Measurements from ENCODE around the gene DCUN1D3. TPM values are rescaled to one million over a fixed set of nuclear protein-coding genes. Genes with fewer than 3 reads are reported as not detected.

Gene DCUN1D3
- total RNA-seq, 1 donor = 30.2 TPM

DNA sequence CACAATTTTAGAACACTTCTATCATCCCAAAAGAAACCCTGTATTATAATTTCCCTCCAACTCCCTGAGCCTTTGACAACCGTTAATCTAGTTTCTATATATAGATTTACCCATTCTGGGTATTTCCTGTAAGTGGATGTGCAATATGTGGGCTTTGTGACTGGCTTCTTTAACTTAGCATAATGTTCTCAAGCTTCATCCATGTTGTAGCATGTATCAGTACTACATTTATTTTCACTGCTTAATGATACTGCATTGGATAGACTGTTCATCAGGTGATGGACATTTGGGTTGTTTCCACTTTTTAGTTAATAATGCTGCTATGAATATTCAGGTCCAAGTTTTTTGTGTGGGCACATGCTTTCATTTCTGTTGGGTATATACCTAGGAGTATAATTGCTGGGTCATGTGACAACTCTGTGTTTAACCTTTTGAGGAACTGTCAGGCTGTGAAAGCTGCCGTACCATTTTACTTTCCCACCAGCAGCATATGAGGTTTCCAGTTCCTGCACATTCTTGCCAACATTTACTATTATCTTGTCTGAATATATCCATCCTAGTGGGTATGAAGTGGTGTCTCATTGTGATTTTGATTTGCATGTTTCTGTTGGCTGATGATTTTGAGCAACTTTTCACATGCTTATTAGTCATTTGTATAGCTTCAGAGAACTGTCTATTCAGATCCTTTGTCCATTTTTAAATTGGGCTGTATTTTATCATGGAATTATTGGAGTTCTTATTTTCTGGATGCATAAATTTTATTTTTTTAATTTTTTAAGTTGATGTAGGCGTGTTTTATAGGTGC lies 77.4 kb downstream of the DCUN1D3 start:
- TF ChIP-seq, protein P1, sequence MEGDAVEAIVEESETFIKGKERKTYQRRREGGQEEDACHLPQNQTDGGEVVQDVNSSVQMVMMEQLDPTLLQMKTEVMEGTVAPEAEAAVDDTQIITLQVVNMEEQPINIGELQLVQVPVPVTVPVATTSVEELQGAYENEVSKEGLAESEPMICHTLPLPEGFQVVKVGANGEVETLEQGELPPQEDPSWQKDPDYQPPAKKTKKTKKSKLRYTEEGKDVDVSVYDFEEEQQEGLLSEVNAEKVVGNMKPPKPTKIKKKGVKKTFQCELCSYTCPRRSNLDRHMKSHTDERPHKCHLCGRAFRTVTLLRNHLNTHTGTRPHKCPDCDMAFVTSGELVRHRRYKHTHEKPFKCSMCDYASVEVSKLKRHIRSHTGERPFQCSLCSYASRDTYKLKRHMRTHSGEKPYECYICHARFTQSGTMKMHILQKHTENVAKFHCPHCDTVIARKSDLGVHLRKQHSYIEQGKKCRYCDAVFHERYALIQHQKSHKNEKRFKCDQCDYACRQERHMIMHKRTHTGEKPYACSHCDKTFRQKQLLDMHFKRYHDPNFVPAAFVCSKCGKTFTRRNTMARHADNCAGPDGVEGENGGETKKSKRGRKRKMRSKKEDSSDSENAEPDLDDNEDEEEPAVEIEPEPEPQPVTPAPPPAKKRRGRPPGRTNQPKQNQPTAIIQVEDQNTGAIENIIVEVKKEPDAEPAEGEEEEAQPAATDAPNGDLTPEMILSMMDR (IDR thresholded peaks at IDR 0.05; ENCODE audit: insufficient read depth, low read length) = no peak
- H3K4me3 ChIP-seq (ENCODE audit: low read depth, low read length) = no peak overlapping the region
- no peak for DNase-seq (ENCODE audit: low read depth)

DNA sequence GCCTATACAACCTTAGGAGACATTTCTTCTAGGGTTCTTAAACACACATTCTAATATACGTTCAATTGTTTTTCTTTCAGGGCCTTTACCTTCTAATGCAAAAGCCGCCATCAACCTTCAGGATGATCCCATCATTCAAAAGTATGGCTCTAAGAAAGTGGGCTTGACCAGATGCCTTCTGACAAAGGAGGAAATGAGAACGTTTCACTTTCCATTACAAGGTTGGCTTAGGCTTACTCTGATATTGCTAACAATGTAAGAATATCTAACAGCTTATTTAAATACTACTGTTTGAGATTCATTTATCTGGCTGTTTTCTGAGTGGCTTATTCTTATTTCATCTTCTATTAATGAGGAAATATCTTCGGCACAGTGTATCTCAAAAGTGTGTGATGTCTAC lies 78.5 kb downstream of the DCUN1D3 start:
- H3K4me3 ChIP-seq (ENCODE audit: low read depth, low read length) = no peak overlapping the region
- TF ChIP-seq, protein P1 (IDR thresholded peaks at IDR 0.05; ENCODE audit: insufficient read depth, low read length) = no peak
- DNase-seq (ENCODE audit: low read depth) = no peak

- no peak for DNase-seq (ENCODE audit: low read depth)
- no peak overlapping the region for H3K4me3 ChIP-seq (ENCODE audit: low read depth, low read length)
- TF ChIP-seq, protein P1 (IDR thresholded peaks at IDR 0.05; ENCODE audit: insufficient read depth, low read length) = no peak
Observed at GRCh38 chr16:20818929-20819585, 81.1 kb downstream of the DCUN1D3 start.

GRCh38 chr16:20814784-20815183 lies 85.4 kb downstream of the DCUN1D3 start:
- no peak for DNase-seq (ENCODE audit: low read depth)
- H3K4me3 ChIP-seq (ENCODE audit: low read depth, low read length) = no peak overlapping the region
- TF ChIP-seq, protein P1 (IDR thresholded peaks at IDR 0.05; ENCODE audit: insufficient read depth, low read length) = no peak

DNA sequence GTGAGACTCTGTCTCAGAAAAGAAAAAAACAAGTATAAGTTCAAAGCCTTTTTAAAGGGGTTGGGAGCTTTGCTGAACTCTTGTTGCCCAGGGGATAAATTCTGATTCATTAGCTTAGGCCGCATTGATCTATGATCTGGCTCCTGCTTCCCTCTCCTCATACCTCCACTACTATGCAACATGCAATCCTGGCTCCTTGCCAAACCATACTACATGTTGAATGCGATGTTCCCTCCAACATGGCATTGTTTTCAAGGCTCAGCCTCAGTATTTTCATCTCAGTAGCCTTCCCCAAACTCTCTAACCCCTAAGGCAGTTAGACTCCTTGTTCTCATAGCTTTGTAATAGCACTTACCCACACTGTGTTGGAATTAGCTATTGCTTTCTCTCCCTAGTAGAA lies 87.6 kb downstream of the DCUN1D3 start:
- DNase-seq (ENCODE audit: low read depth) = no peak
- TF ChIP-seq, protein P1 (IDR thresholded peaks at IDR 0.05; ENCODE audit: insufficient read depth, low read length) = no peak
- no peak overlapping the region for H3K4me3 ChIP-seq (ENCODE audit: low read depth, low read length)

- TF ChIP-seq, protein P1 (IDR thresholded peaks at IDR 0.05; ENCODE audit: insufficient read depth, low read length) = no peak
- no peak for DNase-seq (ENCODE audit: low read depth)
- H3K4me3 ChIP-seq (ENCODE audit: low read depth, low read length) = no peak overlapping the region
Observed at GRCh38 chr16:20811889-20812439, 88.2 kb downstream of the DCUN1D3 start.
